H1 (cell line): Measurements from ENCODE around the gene RANBP3L. TPM values are rescaled to one million over a fixed set of nuclear protein-coding genes. Genes with fewer than 3 reads are reported as not detected.
"Not testable (repeated sequence)": the region's sequence is repeated elsewhere in the genome, so short reads cannot be mapped to it uniquely, and the experiment has no call there.

Experiments used
- CTCF ChIA-PET: fragments of 300-600 bp; sonication (Branson Sonifier 250); formaldehyde crosslinking; loops from one replicate; lab custom pipeline; 2021; ENCODE audit not compliant: partially characterized antibody; lab: Charles Lee
- POLR2A ChIA-PET: fragments of 300-600 bp; sonication (Branson Sonifier 250); formaldehyde crosslinking; loops from one replicate; lab custom pipeline; 2021; ENCODE audit warnings: inconsistent platforms; ENCODE audit not compliant: partially characterized antibody; lab: Charles Lee
- DNase-seq, 2 experiments: peaks; one replicate each; pipeline versions ENCODE4 v3.0.0 to v3.0.0-alpha.2; 2010 to 2022; ENCODE audit warnings: low spot score in 2 of 2, low read depth in 1 of 2, mixed read lengths in 1 of 2
- FAIRE-seq: peaks from 2 replicates; lab custom pipeline; 2011; peaks lifted over from hg19 to GRCh38; lab: Jason Lieb, UNC
- H2AFZ ChIP-seq: 2 replicates; pipeline ENCODE4 v1.8.1; 2012; ENCODE audit warnings: low read length, inconsistent platforms
- H2AK5ac ChIP-seq: 2 replicates; pipeline ENCODE4 v1.6.1; 2013; ENCODE audit warnings: low read depth, low read length
- H2BK120ac ChIP-seq: replicated peaks from 2 replicates; pipeline ENCODE3; 2013; ENCODE audit warnings: low read depth, low read length, inconsistent platforms
- H2BK12ac ChIP-seq: 2 replicates; pipeline ENCODE4 v1.6.1; 2013; ENCODE audit warnings: low read depth, low read length
- H2BK15ac ChIP-seq: 2 replicates; pipeline ENCODE4 v1.6.1; 2013; ENCODE audit warnings: low read length
- H2BK20ac ChIP-seq: 2 replicates; pipeline ENCODE4 v1.6.1; 2013; ENCODE audit warnings: low read length
- H2BK5ac ChIP-seq: 2 replicates; pipeline ENCODE4 v1.6.1; 2013; ENCODE audit warnings: low read depth, low read length
- H3K14ac ChIP-seq: 2 replicates; pipeline ENCODE4 v1.6.1; 2013; ENCODE audit warnings: inconsistent platforms; ENCODE audit not compliant: insufficient read length
- H3K18ac ChIP-seq: 2 replicates; pipeline ENCODE4 v1.6.1; 2013; ENCODE audit warnings: low read length; ENCODE audit errors: extremely low read depth
- H3K23ac ChIP-seq: 2 replicates; pipeline ENCODE4 v1.6.1; 2013; ENCODE audit warnings: inconsistent platforms; ENCODE audit not compliant: insufficient read length
- H3K23me2 ChIP-seq: 2 replicates; pipeline ENCODE4 v1.6.1; 2013; ENCODE audit warnings: low read depth, low read length
- H3K27ac ChIP-seq: 2 replicates; pipeline ENCODE4 v1.6.1; 2011; ENCODE audit warnings: low read depth, low read length, inconsistent platforms
- H3K27me3 ChIP-seq, 4 experiments: replicated peaks in 1 of 4; 1 replicate in 1 of 4; 2 replicates in 3 of 4; pipeline versions ENCODE4 v1.6.1 to v1.8.1; 2011 to 2013; ENCODE audit warnings: low read length in 3 of 4, mild to moderate bottlenecking in 3 of 4, inconsistent platforms in 2 of 4, mixed read lengths in 2 of 4, moderate library complexity in 1 of 4; ENCODE audit not compliant: control insufficient read depth in 3 of 4, insufficient read depth in 3 of 4; ENCODE audit errors: extremely low read depth in 1 of 4
- H3K36me3 ChIP-seq, 4 experiments: 2 replicates each; pipeline versions ENCODE4 v1.6.1 to v1.8.1; 2011 to 2013; ENCODE audit warnings: mild to moderate bottlenecking in 4 of 4, low read length in 3 of 4, moderate library complexity in 2 of 4, control low read depth in 1 of 4, inconsistent platforms in 1 of 4; ENCODE audit not compliant: insufficient read depth in 4 of 4, control insufficient read depth in 2 of 4
- H3K4ac ChIP-seq: replicated peaks from 2 replicates; pipeline ENCODE3; 2013; ENCODE audit warnings: low read length, low read depth, mixed read lengths, inconsistent platforms; ENCODE audit not compliant: insufficient read length
- H3K4me1 ChIP-seq, 4 experiments: replicated peaks in 1 of 4; 1 replicate in 1 of 4; 2 replicates in 3 of 4; pipeline versions ENCODE4 v1.6.1 to v1.8.1; 2011 to 2013; ENCODE audit warnings: low read length in 3 of 4, inconsistent platforms in 2 of 4, mixed read lengths in 1 of 4; ENCODE audit not compliant: insufficient read depth in 4 of 4, control insufficient read depth in 3 of 4
- H3K4me2 ChIP-seq, 2 experiments: 2 replicates each; pipeline versions ENCODE4 v1.6.1 to v1.8.1; 2011 to 2013; ENCODE audit warnings: low read depth in 2 of 2, low read length in 2 of 2, control low read depth in 1 of 2, inconsistent platforms in 1 of 2, mild to moderate bottlenecking in 1 of 2; ENCODE audit not compliant: insufficient read depth in 1 of 2
- H3K4me3 ChIP-seq, 4 experiments: fragments of 200-600, 300-600 bp in 1 of 4; sonication (generic), shearing (Covaris generic), sonication (Bioruptor Twin) in 1 of 4; 2 replicates each; pipeline versions ENCODE4 v1.5.1 to v1.8.1; 2011 to 2016; ENCODE audit warnings: low read length in 4 of 4, low read depth in 3 of 4, control low read depth in 2 of 4, inconsistent platforms in 2 of 4, mild to moderate bottlenecking in 2 of 4, mixed read lengths in 1 of 4, moderate library complexity in 1 of 4; ENCODE audit not compliant: insufficient read depth in 2 of 4; ENCODE audit errors: extremely low read depth in 1 of 4
- H3K56ac ChIP-seq: replicated peaks from 2 replicates; pipeline ENCODE3; 2013; ENCODE audit warnings: low read depth, mild to moderate bottlenecking, mixed read lengths, low read length, inconsistent platforms; ENCODE audit not compliant: insufficient read length
- H3K79me1 ChIP-seq: 2 replicates; pipeline ENCODE4 v1.6.1; 2013; ENCODE audit warnings: low read depth, low read length, control low read depth
- H3K79me2 ChIP-seq, 2 experiments: 2 replicates each; pipeline versions ENCODE4 v1.6.1 to v1.8.1; 2012 to 2013; ENCODE audit warnings: low read length in 2 of 2, mild to moderate bottlenecking in 2 of 2, inconsistent platforms in 1 of 2; ENCODE audit not compliant: insufficient read depth in 2 of 2, control insufficient read depth in 1 of 2
- H3K9ac ChIP-seq, 4 experiments: replicated peaks in 1 of 4; 1 replicate in 1 of 4; 2 replicates in 3 of 4; pipeline versions ENCODE4 v1.6.1 to v1.8.1; 2011 to 2013; ENCODE audit warnings: low read depth in 3 of 4, low read length in 3 of 4, control low read depth in 2 of 4, mild to moderate bottlenecking in 2 of 4, moderate library complexity in 2 of 4, inconsistent platforms in 1 of 4; ENCODE audit errors: extremely low read depth in 1 of 4
- H3K9me3 ChIP-seq, 2 experiments: 2 replicates each; pipeline versions ENCODE4 v1.6.1 to v1.8.1; 2012 to 2013; ENCODE audit warnings: mild to moderate bottlenecking in 2 of 2, moderate library complexity in 2 of 2, control low read depth in 1 of 2, inconsistent platforms in 1 of 2, low read depth in 1 of 2, low read length in 1 of 2, mixed read lengths in 1 of 2; ENCODE audit not compliant: insufficient read depth in 2 of 2
- H4K20me1 ChIP-seq, 2 experiments: replicated peaks in 1 of 2; 2 replicates each; pipeline versions ENCODE3 to v1.8.1; 2011 to 2013; ENCODE audit warnings: inconsistent platforms in 2 of 2, low read length in 2 of 2, mild to moderate bottlenecking in 1 of 2; ENCODE audit not compliant: insufficient read depth in 2 of 2, control insufficient read depth in 1 of 2
- H4K5ac ChIP-seq: 2 replicates; pipeline ENCODE4 v1.6.1; 2013; ENCODE audit warnings: low read length, low read depth, mixed read lengths, inconsistent platforms; ENCODE audit not compliant: insufficient read length
- H4K8ac ChIP-seq: 2 replicates; pipeline ENCODE4 v1.8.0; 2013; ENCODE audit warnings: mild to moderate bottlenecking, moderate library complexity, low read length, inconsistent platforms; ENCODE audit not compliant: insufficient read depth; ENCODE audit errors: extremely low read depth
- H4K91ac ChIP-seq: replicated peaks from 2 replicates; pipeline ENCODE3; 2013; ENCODE audit warnings: low read length, mixed read lengths, inconsistent platforms; ENCODE audit not compliant: insufficient read length
- WGBS, 2 experiments: shearing (Covaris generic) in 1 of 2; methylation state at CpG; one replicate each; pipeline versions ENCODE4 v1.1.6 to v1.1.7; 2013 to 2015; ENCODE audit warnings: low lambda C conversion rate in 2 of 2, mixed read lengths in 2 of 2, inconsistent platforms in 1 of 2, low coverage in 1 of 2, missing lambda C conversion rate in 1 of 2; ENCODE audit not compliant: insufficient replicate concordance in 2 of 2, insufficient coverage in 1 of 2, insufficient read length in 1 of 2; ENCODE audit errors: extremely low coverage in 1 of 2, missing lambda C conversion rate in 1 of 2; 5-methylcytosine and 5-hydroxymethylcytosine counted together
- polyA plus RNA-seq, 7 experiments: library from polyadenylated mRNA; depleted of rRNA in 3 of 7; stranded (reverse) in 5 of 7; unstranded in 2 of 7; fragments of >200 nt in 5 of 7; fragments of 200-250 nt in 2 of 7; gene quantifications; 1 replicate in 5 of 7; 2 replicates in 1 of 7; 4 replicates in 1 of 7; pipeline versions ENCODE4 v1.2.1 to v1.2.3, GENCODE V29; 2011 to 2013; ENCODE audit warnings: missing spikeins in 2 of 7, mixed read lengths in 2 of 7
- total RNA-seq: library from RNA; stranded (reverse); fragmentation: NEBNext Ultra II Directional; extraction: Animal tissue kit (Norgen Biotek cat#: 25700); gene quantifications from 2 replicates; pipeline ENCODE4 v1.2.1, GENCODE V29; 2021

RANBP3L gene
- total and polyA plus RNA-seq, 2 of the 8 experiments (the other 6 are each of a cell fraction or from before 2014, with no cell fraction given): not detected

DNA sequence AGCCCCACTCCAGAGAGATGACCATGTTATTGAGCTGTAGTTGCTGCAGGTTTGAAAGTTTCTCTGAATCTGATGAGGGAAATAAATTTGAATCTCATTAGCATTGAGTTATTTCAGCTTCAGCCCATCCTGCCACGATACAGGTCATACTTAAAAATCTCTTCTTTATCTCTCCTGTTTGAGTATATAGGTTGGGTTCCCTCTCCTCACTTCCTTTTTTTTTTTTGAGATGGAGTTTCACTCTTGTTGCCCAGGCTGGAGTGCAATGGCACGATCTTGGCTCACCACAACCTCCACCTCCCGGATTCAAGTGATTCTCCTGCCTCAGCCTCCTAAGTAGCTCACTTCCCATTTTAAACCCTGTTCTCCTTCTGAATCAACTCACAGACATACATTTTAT lies 17.9 kb downstream of the RANBP3L start:
- H3K23me2 ChIP-seq, H2BK5ac ChIP-seq, H3K79me1 ChIP-seq, H3K9ac ChIP-seq, H3K9me3 ChIP-seq, H3K14ac ChIP-seq, H2AK5ac ChIP-seq, H3K23ac ChIP-seq, FAIRE-seq, H3K18ac ChIP-seq, H3K36me3 ChIP-seq, H2BK15ac ChIP-seq, H4K91ac ChIP-seq, H3K4me1 ChIP-seq, H2BK120ac ChIP-seq, H3K27ac ChIP-seq, DNase-seq, H3K4ac ChIP-seq, H3K4me3 ChIP-seq, H3K79me2 ChIP-seq, H3K4me2 ChIP-seq, POLR2A ChIA-PET, H2BK20ac ChIP-seq, H4K20me1 ChIP-seq, H2AFZ ChIP-seq, H4K5ac ChIP-seq, H3K56ac ChIP-seq, H3K27me3 ChIP-seq, H4K8ac ChIP-seq, H2BK12ac ChIP-seq: not testable (repeated sequence)
- 93% methylated on average over 3 of the region's 3 CpGs; no CpG with 5 or more reads in 1 of the 2 experiments for WGBS, 2 experiments
- CTCF ChIA-PET: interaction anchor here (0.7 to 2.3 kb wide), 3 partner anchors 10 to 145 kb away, joined by 3 to 9 read pairs (median 7); no protein-coding TSS in a partner anchor
